ENCODE results near the gene CMAS.

- TF ChIP-seq POLR2A (IDR thresholded peaks at IDR 0.05; ENCODE audit: control extremely low read depth in 1 of 2, low read depth in 2 of 2, low read length in 2 of 2) (no peak), RNF2 (IDR thresholded peaks at IDR 0.05; ENCODE audit: borderline replicate concordance, low read depth, low read length, missing control alignments, poor library complexity, severe bottlenecking) (no peak), RAD21 (IDR thresholded peaks at IDR 0.05 in 1 of 2, conservative IDR thresholded peaks at IDR 0.05 in 1 of 2; ENCODE audit: low read depth in 2 of 2, low read length in 2 of 2) (no peak)
These were observed 23.8 kb downstream of the CMAS start for GRCh38 chr12:22069851-22070250.
